Measurements from ENCODE around the gene AREG. TPM values are rescaled to one million over a fixed set of nuclear protein-coding genes. Genes with fewer than 3 reads are reported as not detected.

The AREG gene
- total and polyA plus RNA-seq, 2 donors: 0.42 to 30.3 TPM

- no peak overlapping the region for H3K4me3 ChIP-seq (ENCODE audit: low read length in 2 of 2)
- H3K36me3 ChIP-seq (ENCODE audit: control insufficient read depth in 2 of 2, insufficient read depth in 2 of 2, low read length in 1 of 2): no peaks in the 10 kb centered on the region
- peaks cover 0 to 3% of the 10 kb centered on the region in 2 donors for H3K9me3 ChIP-seq (ENCODE audit: control insufficient read depth in 2 of 2, insufficient read depth in 1 of 2, low read length in 1 of 2)
- no peak for DNase-seq (ENCODE audit: low read depth in 6 of 9, low spot score in 9 of 9)
- H3K27ac ChIP-seq (ENCODE audit: low read depth in 1 of 2, low read length in 1 of 2): no peak overlapping the region
- peaks cover 0 to 4% of the 10 kb centered on the region in 2 donors for H3K27me3 ChIP-seq (ENCODE audit: control insufficient read depth in 2 of 2, insufficient read depth in 1 of 2, low read length in 1 of 2)
- WGBS: 88% methylated on average over 4 of the region's 4 CpGs
- H3K4me1 ChIP-seq (ENCODE audit: control insufficient read depth in 2 of 2, insufficient read depth in 2 of 2, low read length in 2 of 2): peaks cover 0 to 4% of the 10 kb centered on the region in 2 donors
Measured at GRCh38 chr4:74440356-74440755, 4.6 kb upstream of the AREG start.

- no peak for DNase-seq (ENCODE audit: low read depth in 6 of 9, low spot score in 9 of 9)
- Histone ChIP-seq H3K9me3 (ENCODE audit: control insufficient read depth in 2 of 2, insufficient read depth in 1 of 2, low read length in 1 of 2) (no peaks in the 10 kb centered on the region), H3K27ac (ENCODE audit: low read depth in 1 of 2, low read length in 1 of 2) (no peak overlapping the region), H3K4me1 (ENCODE audit: control insufficient read depth in 2 of 2, insufficient read depth in 2 of 2, low read length in 2 of 2) (peaks cover 2 to 7% of the 10 kb centered on the region in 2 donors), H3K36me3 (ENCODE audit: control insufficient read depth in 2 of 2, insufficient read depth in 2 of 2, low read length in 1 of 2) (no peaks in the 10 kb centered on the region), H3K4me3 (ENCODE audit: low read length in 2 of 2) (no peak overlapping the region), H3K27me3 (ENCODE audit: control insufficient read depth in 2 of 2, insufficient read depth in 1 of 2, low read length in 1 of 2) (peaks cover 0 to 4% of the 10 kb centered on the region in 2 donors)
- WGBS: 99% methylated on average over 3 of the region's 3 CpGs
Measured at GRCh38 chr4:74441744-74442143, 3.2 kb upstream of the AREG start.

GRCh38 chr4:74446193-74446868, 1.4 kb downstream of the AREG start:
- H3K9me3 ChIP-seq (ENCODE audit: control insufficient read depth in 2 of 2, insufficient read depth in 1 of 2, low read length in 1 of 2): no peaks in the 10 kb centered on the region
- no peak overlapping the region for H3K27ac ChIP-seq (ENCODE audit: low read depth in 1 of 2, low read length in 1 of 2)
- 97% methylated on average over 8 of the region's 8 CpGs for WGBS
- peaks cover 0 to 4% of the 10 kb centered on the region in 2 donors for H3K27me3 ChIP-seq (ENCODE audit: control insufficient read depth in 2 of 2, insufficient read depth in 1 of 2, low read length in 1 of 2)
- no peak for DNase-seq (ENCODE audit: low read depth in 6 of 9, low spot score in 9 of 9)
- no peaks in the 10 kb centered on the region for H3K36me3 ChIP-seq (ENCODE audit: control insufficient read depth in 2 of 2, insufficient read depth in 2 of 2, low read length in 1 of 2)
- peaks cover 2 to 7% of the 10 kb centered on the region in 2 donors for H3K4me1 ChIP-seq (ENCODE audit: control insufficient read depth in 2 of 2, insufficient read depth in 2 of 2, low read length in 2 of 2)
- peak overlapping the region in 1 of 2 donors; percentile 29 for H3K4me3 ChIP-seq (ENCODE audit: low read length in 2 of 2)

- no peaks in the 10 kb centered on the region for H3K9me3 ChIP-seq (ENCODE audit: control insufficient read depth in 2 of 2, insufficient read depth in 1 of 2, low read length in 1 of 2)
- H3K27ac ChIP-seq (ENCODE audit: low read depth in 1 of 2, low read length in 1 of 2): no peak overlapping the region
- H3K4me3 ChIP-seq (ENCODE audit: low read length in 2 of 2): no peak overlapping the region
- no peak for DNase-seq (ENCODE audit: low read depth in 6 of 9, low spot score in 9 of 9)
- H3K4me1 ChIP-seq (ENCODE audit: control insufficient read depth in 2 of 2, insufficient read depth in 2 of 2, low read length in 2 of 2): peaks cover 2 to 7% of the 10 kb centered on the region in 2 donors
- peaks cover 0 to 4% of the 10 kb centered on the region in 2 donors for H3K27me3 ChIP-seq (ENCODE audit: control insufficient read depth in 2 of 2, insufficient read depth in 1 of 2, low read length in 1 of 2)
- 100% methylated on average over 1 of the region's 1 CpG for WGBS
- H3K36me3 ChIP-seq (ENCODE audit: control insufficient read depth in 2 of 2, insufficient read depth in 2 of 2, low read length in 1 of 2): no peaks in the 10 kb centered on the region
Measured at GRCh38 chr4:74446896-74447295, 2.0 kb downstream of the AREG start.

GRCh38 chr4:74447636-74448233, 2.8 kb downstream of the AREG start:
- Histone ChIP-seq H3K27ac (ENCODE audit: low read depth in 1 of 2, low read length in 1 of 2) (no peak overlapping the region), H3K4me3 (ENCODE audit: low read length in 2 of 2) (no peak overlapping the region), H3K27me3 (ENCODE audit: control insufficient read depth in 2 of 2, insufficient read depth in 1 of 2, low read length in 1 of 2) (peaks cover 0 to 4% of the 10 kb centered on the region in 2 donors), H3K9me3 (ENCODE audit: control insufficient read depth in 2 of 2, insufficient read depth in 1 of 2, low read length in 1 of 2) (no peaks in the 10 kb centered on the region), H3K36me3 (ENCODE audit: control insufficient read depth in 2 of 2, insufficient read depth in 2 of 2, low read length in 1 of 2) (no peaks in the 10 kb centered on the region), H3K4me1 (ENCODE audit: control insufficient read depth in 2 of 2, insufficient read depth in 2 of 2, low read length in 2 of 2) (peaks cover 2 to 7% of the 10 kb centered on the region in 2 donors)
- no peak for DNase-seq (ENCODE audit: low read depth in 6 of 9, low spot score in 9 of 9)
- WGBS: 98% methylated on average over 5 of the region's 5 CpGs

GRCh38 chr4:74449571-74450297, 4.8 kb downstream of the AREG start:
- no peak overlapping the region for H3K27ac ChIP-seq (ENCODE audit: low read depth in 1 of 2, low read length in 1 of 2)
- DNase-seq (ENCODE audit: low read depth in 6 of 9, low spot score in 9 of 9): no peak
- WGBS: 97% methylated on average over 6 of the region's 6 CpGs

GRCh38 chr4:74450298-74450683, 5.4 kb downstream of the AREG start:
- 98% methylated on average over 4 of the region's 4 CpGs for WGBS
- Histone ChIP-seq H3K4me3 (ENCODE audit: low read length in 2 of 2) (no peak overlapping the region), H3K27me3 (ENCODE audit: control insufficient read depth in 2 of 2, insufficient read depth in 1 of 2, low read length in 1 of 2) (peaks cover 0 to 1% of the 10 kb centered on the region in 2 donors), H3K27ac (ENCODE audit: low read depth in 1 of 2, low read length in 1 of 2) (no peak overlapping the region), H3K36me3 (ENCODE audit: control insufficient read depth in 2 of 2, insufficient read depth in 2 of 2, low read length in 1 of 2) (no peaks in the 10 kb centered on the region), H3K9me3 (ENCODE audit: control insufficient read depth in 2 of 2, insufficient read depth in 1 of 2, low read length in 1 of 2) (no peaks in the 10 kb centered on the region), H3K4me1 (ENCODE audit: control insufficient read depth in 2 of 2, insufficient read depth in 2 of 2, low read length in 2 of 2) (peaks cover 2 to 4% of the 10 kb centered on the region in 2 donors)
- DNase-seq (ENCODE audit: low read depth in 6 of 9, low spot score in 9 of 9): no peak

More at GRCh38 chr4:74449571-74450297, 4.8 kb downstream of the AREG start:
- Histone ChIP-seq H3K4me3 (ENCODE audit: low read length in 2 of 2) (no peak overlapping the region), H3K27me3 (ENCODE audit: control insufficient read depth in 2 of 2, insufficient read depth in 1 of 2, low read length in 1 of 2) (peaks cover 0 to 4% of the 10 kb centered on the region in 2 donors), H3K36me3 (ENCODE audit: control insufficient read depth in 2 of 2, insufficient read depth in 2 of 2, low read length in 1 of 2) (no peaks in the 10 kb centered on the region), H3K4me1 (ENCODE audit: control insufficient read depth in 2 of 2, insufficient read depth in 2 of 2, low read length in 2 of 2) (peaks cover 2 to 7% of the 10 kb centered on the region in 2 donors), H3K9me3 (ENCODE audit: control insufficient read depth in 2 of 2, insufficient read depth in 1 of 2, low read length in 1 of 2) (no peaks in the 10 kb centered on the region)

- 74% methylated on average over 1 of the region's 1 CpG for WGBS
- no peaks in the 10 kb centered on the region for H3K36me3 ChIP-seq (ENCODE audit: control insufficient read depth in 2 of 2, insufficient read depth in 2 of 2, low read length in 1 of 2)
- no peaks in the 10 kb centered on the region for H3K4me1 ChIP-seq (ENCODE audit: control insufficient read depth in 2 of 2, insufficient read depth in 2 of 2, low read length in 2 of 2)
- no peak overlapping the region for H3K27ac ChIP-seq (ENCODE audit: low read depth in 1 of 2, low read length in 1 of 2)
- no peak for DNase-seq (ENCODE audit: low read depth in 6 of 9, low spot score in 9 of 9)
- no peak overlapping the region for H3K4me3 ChIP-seq (ENCODE audit: low read length in 2 of 2)
- H3K9me3 ChIP-seq (ENCODE audit: control insufficient read depth in 2 of 2, insufficient read depth in 1 of 2, low read length in 1 of 2): no peaks in the 10 kb centered on the region
- no peaks in the 10 kb centered on the region for H3K27me3 ChIP-seq (ENCODE audit: control insufficient read depth in 2 of 2, insufficient read depth in 1 of 2, low read length in 1 of 2)
Measured at GRCh38 chr4:74451214-74451661, 6.3 kb downstream of the AREG start.
